Activated CD8-positive, alpha-beta memory T cell treated with anti-CD3 and anti-CD28 coated beads, Interleukin-2, amount 50 U/mL, for 4 hours (primary cell): ENCODE results near the gene STOML1.

ENCODE experiments used
- DNase-seq: peaks from one replicate; pipeline ENCODE4 v3.0.0-alpha.2; 2020

The STOML1 gene

GRCh38 chr15:73991726-73992593, at the start of gene STOML1:
Gene STOML1 (minus strand): TSS chr15:73992295. CDS start chr15:73992223, 72 bp downstream.
- peak; percentile 94 for DNase-seq

- DNase-seq, result no peak
Measured at GRCh38 chr15:74041311-74041756, 49.2 kb upstream of the STOML1 start.

GRCh38 chr15:74040109-74040850, 48.2 kb upstream of the STOML1 start:
- DNase-seq, result no peak

GRCh38 chr15:74039656-74040010, 47.5 kb upstream of the STOML1 start:
- DNase-seq, result no peak

GRCh38 chr15:74038707-74039655, 46.9 kb upstream of the STOML1 start:
- DNase-seq, result no peak

- no peak for DNase-seq
Measured at GRCh38 chr15:74037171-74038117, 45.3 kb upstream of the STOML1 start.

GRCh38 chr15:74036271-74037170, 44.4 kb upstream of the STOML1 start:
- no peak for DNase-seq

GRCh38 chr15:74035121-74036017, 43.3 kb upstream of the STOML1 start:
- DNase-seq, result no peak

- DNase-seq, result no peak
Measured at GRCh38 chr15:74034206-74034755, 42.2 kb upstream of the STOML1 start.

- DNase-seq, result no peak
Measured at GRCh38 chr15:74032606-74033561, 40.8 kb upstream of the STOML1 start.

- no peak for DNase-seq
Measured at GRCh38 chr15:74032046-74032445, 40.0 kb upstream of the STOML1 start.

GRCh38 chr15:74028646-74029045, 36.6 kb upstream of the STOML1 start:
- no peak for DNase-seq

- no peak for DNase-seq
Measured at GRCh38 chr15:74027688-74028087, 35.6 kb upstream of the STOML1 start.

- DNase-seq, result no peak
Measured at GRCh38 chr15:74025436-74025835, 33.3 kb upstream of the STOML1 start.

- no peak for DNase-seq
Measured at GRCh38 chr15:74024687-74025086, 32.6 kb upstream of the STOML1 start.

GRCh38 chr15:74022706-74023470, 30.8 kb upstream of the STOML1 start:
- no peak for DNase-seq

- DNase-seq, result no peak
Measured at GRCh38 chr15:74019734-74020133, 27.6 kb upstream of the STOML1 start.
